Measurements from ENCODE around the gene SMC1B.
"Not testable (repeated sequence)": the region's sequence is repeated elsewhere in the genome, so short reads cannot be mapped to it uniquely, and the experiment has no call there.

Gene SMC1B

GRCh38 chr22:45413368-45414211, at the start of gene SMC1B, which contains the start of gene RIBC2:
Gene SMC1B, minus strand, starts transcription at chr22:45413599. Its CDS starts 32 bp downstream, at chr22:45413567.
Gene RIBC2, plus strand, starts transcription at chr22:45413693. Its CDS starts 194 bp downstream, at chr22:45413887.
- peak; percentile 88 for DNase-seq (ENCODE audit: low spot score)

DNA sequence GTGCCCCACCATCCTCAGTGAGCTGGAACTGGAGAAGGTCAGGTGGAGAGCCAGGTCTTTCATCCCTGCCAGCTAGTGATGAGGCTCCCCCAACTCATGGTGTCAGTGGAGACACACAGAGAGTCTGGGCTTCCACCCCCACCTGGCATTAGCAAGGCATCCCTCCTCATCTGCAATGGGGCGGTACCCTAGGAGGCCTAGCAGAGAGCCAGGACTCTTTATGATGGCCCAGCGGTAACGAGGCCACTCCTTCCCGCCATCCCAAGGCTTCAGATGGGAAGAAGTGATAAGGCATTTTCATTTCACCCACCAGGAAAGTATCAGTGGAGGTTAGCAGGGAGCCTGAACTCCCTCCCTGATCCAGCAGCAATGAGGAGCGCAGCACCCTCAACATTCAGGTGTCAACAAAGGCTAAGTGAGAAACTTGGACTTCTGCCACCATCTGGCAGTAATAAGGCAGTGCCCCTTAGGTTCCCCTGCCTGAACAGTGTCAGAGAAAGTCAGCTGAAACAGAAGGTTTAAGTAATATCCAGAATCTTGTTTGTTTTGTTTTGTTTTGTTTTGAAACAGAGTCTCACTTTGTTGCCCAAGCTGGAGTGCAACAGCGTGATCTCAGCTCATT, 48.7 kb upstream of the SMC1B start:
- DNase-seq (ENCODE audit: low spot score), result no peak

GRCh38 chr22:45460288-45461109, 47.1 kb upstream of the SMC1B start:
- peak; percentile 87 for DNase-seq (ENCODE audit: low spot score)

DNA sequence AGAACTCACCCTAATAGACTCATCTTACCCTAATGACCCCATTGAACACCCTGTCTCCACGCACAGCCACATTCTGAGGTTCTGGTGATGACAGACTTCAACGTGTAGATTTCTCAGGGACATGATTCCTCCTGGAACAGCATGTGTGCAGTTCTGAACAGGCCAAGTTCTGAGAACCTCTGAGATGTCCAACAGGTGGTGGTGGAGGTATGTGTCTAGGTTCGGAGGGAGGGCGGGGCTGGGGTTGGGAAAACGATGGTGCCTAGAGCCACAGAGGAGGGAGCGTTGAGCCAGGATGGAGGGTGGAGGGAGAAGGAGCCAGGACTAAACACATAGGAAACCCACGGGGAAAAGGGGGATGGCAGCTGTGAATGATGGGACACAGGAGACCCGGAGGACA, 45.8 kb upstream of the SMC1B start:
- DNase-seq (ENCODE audit: low spot score), result no peak

DNA sequence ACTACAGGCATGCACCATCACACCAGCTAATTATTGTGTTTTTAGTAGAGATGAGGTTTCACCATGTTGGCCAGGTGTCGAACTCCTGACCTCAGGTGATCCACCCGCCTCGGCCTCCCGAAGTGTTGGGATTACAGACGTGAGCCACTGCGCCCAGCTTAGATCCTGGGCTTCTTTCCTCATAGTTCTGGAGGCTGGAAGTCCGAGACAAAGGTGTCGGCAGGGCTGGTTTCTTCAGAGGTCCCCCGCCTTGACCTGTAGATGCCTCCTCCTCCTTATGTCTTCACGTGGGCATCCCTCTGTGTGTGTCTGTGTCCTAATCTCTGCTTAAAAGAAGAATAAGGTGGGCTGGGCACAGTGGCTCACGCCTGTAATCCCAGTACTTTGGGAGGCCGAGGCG, 45.1 kb upstream of the SMC1B start:
- DNase-seq (ENCODE audit: low spot score), result no peak

GRCh38 chr22:45456811-45457210, 43.4 kb upstream of the SMC1B start:
- DNase-seq (ENCODE audit: low spot score), result no peak

GRCh38 chr22:45455621-45456020, 42.2 kb upstream of the SMC1B start:
- no peak for DNase-seq (ENCODE audit: low spot score)

DNA sequence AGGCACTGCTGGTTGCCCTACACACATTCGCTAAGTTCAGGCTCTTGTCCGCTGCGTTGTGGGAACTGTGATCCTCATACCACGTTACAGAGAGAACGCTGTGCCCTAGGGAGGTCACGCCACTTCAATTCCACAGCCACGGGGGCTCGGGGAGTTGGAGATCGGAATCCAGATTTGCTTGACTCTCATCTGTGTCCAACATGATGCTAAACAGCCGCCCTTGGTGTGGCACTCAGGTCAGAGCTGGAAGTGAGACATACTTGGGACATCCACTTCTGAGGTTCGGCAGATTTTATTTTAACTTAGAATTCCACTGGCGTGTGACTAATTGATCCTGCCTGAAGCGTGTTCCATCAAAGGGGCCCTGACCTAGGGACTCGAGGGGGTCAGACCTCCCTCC, 41.8 kb upstream of the SMC1B start:
- DNase-seq (ENCODE audit: low spot score), result no peak

DNA sequence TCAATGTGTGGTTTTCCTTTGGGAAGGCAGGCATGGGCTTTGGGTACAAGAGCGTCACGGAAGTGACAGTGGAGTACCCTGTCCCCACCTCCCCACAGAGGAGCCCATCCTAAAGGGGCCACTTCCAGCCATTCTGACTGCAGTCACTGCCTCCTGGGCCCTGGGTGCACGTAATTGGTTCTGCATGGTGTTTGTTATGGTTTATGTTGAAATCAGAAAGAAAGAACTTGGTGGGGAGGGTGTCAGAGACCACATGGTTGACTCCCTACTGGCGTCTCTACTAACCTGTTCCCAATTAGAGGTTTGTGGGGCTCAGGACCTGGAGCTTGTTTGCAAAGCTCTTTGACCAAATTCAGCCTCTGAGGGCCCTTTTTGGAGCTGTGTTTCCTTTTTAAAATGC, 40.9 kb upstream of the SMC1B start:
- DNase-seq (ENCODE audit: low spot score), result no peak

DNA sequence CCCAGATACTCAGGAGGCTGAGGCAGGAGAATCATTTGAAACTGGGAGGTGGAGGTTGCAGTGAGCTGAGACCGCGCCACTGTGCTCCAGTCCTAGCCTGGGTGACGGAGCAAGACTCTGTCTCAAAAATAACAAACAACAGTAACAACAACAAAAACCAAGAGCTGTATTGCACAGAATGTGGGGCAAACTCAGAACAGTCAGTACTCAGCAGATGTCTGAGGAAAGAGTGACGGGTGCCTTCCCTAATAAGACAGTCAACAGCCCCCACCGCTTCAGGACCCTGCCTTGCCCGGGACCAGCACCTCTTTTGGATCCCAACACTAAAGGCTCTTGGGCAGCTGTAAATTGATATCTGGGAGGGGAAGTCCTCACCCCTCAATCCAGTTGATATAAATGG, 40.4 kb upstream of the SMC1B start:
- DNase-seq (ENCODE audit: low spot score), result no peak

- no peak for DNase-seq (ENCODE audit: low spot score)
Measured at GRCh38 chr22:45452565-45453379, 39.4 kb upstream of the SMC1B start.

DNA sequence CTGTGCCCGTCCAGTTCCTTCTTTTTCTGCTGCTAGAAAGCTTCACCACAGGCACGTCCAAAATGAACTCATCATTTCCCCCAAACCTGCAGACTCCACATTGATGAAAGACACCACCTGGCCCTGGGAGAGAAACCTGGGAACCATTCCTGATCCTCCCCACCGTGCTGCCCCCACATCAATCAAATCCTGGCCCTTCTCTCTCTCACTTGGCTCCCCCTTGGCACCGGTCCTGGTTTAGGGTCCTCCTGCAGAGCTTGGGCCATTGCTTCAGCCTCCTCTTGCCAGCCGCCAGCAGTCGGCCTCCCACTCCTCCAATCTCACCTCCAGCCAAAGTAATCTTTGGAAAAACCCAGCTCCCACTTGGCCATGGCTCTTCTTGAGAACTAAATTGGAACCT, 38.6 kb upstream of the SMC1B start:
- DNase-seq (ENCODE audit: low spot score), result no peak

DNA sequence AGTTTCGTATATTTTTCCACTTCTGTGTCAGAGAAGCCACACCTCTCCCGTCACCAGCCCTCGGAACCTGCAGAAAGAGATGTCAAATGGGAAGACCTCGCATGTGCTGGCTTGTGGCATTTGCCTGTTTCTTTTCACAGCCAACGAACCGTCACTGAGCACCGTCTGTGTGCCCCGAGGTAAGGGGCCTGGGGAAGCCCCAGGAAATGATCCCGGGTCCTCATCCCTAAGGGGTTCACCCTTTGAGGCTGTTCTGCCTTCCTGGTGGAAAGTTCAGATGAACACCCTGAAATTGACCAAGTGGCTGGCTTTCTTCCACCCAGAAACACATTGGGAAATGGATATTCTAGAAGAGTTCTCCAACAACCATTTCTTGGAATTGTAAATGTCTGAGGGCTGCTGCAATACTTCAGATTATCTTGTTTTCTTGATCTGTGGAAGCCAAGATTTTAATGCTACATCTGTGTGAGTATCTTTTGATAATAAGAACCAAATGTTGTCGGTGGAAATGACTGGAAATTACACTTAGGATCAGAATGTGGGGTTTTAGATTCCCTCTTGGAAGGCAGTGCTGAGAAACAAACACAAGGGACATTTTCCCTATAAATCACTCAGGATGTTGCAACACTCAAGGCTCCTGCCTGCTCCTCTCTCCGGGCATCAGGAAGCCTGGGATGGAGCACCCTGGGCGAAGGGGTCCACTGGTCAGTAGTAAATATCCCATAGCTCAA, 37.7 kb upstream of the SMC1B start:
- peak; percentile 75 for DNase-seq (ENCODE audit: low spot score)

DNA sequence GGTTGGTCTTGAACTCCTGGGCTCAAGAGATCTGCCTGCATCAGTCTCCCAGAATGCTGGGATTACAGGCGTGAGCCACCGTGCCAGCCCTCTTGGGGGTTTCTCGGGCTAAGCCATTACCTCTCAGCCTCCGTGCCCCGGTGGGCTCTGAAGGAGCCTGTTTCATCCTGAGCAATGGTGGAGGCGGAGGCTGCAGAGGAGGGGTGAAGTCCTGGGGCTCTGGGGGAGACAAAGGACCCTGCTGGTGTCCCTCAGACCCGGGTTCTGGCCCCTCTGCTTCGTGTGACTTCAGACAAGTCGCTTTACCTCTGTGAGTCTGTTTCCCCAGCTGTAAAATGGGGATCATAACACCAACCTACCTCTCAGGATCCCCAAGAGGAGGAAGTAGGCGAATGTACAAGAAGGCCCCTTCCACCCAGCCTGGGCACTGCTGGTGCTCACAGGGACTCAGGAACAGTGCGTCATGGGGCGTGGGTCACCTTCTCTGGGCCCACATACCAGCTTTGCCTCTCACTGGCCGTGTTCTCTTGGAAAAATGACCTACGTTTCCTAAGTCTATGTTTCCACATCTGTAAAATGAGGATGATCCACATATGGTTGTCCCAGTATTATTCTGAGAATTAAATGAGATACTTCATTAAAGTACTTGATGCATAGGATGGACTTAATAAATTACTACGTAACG, 36.8 kb upstream of the SMC1B start:
- no peak for DNase-seq (ENCODE audit: low spot score)

GRCh38 chr22:45449442-45449841, 36.0 kb upstream of the SMC1B start:
- not testable (repeated sequence) for DNase-seq (ENCODE audit: low spot score)

- peak; percentile 80 for DNase-seq (ENCODE audit: low spot score)
Measured at GRCh38 chr22:45448431-45448830, 35.0 kb upstream of the SMC1B start.

DNA sequence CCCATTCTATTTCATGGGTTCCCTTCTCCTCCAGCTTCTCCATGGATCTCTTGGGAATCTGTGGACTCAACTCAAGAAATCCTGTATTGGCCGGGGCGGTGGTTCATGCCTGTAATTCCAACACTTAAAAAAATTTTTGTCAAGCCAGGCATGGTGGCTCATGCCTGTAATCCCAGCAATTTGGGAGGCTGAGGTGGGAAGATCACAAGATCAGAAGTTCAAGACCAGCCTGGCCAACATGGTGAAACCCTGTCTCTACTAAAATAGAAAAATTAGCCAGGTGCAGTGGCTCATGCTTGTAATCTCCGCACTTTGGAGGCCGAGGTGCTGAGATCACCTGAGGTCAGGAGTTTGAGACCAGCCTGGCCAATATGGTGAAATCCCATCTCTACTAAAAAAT, 34.2 kb upstream of the SMC1B start:
- not testable (repeated sequence) for DNase-seq (ENCODE audit: low spot score)

GRCh38 chr22:45446216-45446615, 32.8 kb upstream of the SMC1B start:
- no peak for DNase-seq (ENCODE audit: low spot score)

GRCh38 chr22:45445031-45445710, 31.8 kb upstream of the SMC1B start:
- no peak for DNase-seq (ENCODE audit: low spot score)

DNA sequence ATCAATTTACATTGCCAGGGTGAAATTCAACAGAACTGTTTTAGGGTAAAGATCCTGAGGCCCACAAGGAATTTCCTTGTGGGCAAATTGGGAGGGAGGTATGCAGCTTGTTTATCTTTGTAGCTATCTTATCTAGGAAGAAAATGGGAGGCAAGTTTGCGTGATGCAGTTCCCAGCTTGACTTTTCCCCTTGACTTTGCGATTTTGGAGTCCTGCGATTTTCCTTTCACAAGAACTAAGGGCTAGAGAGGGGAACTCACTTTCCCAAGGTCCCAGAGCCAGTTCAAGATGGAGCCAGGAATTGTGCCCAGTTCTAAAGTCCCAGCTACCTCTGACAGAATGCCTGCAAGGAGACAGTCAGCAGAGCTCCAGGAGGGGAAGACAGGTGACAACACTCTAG, 30.8 kb upstream of the SMC1B start:
- no peak for DNase-seq (ENCODE audit: low spot score)

Data from left forelimb (tissue), 1 donor.